RKO (cell line): Measurements from ENCODE around the gene UNC79.
"Not testable (repeated sequence)": the region's sequence is repeated elsewhere in the genome, so short reads cannot be mapped to it uniquely, and the experiment has no call there.

Experiments used
- DNase-seq: peaks from one replicate; pipeline ENCODE4 v3.0.0-alpha.2; 2016; ENCODE audit warnings: low spot score

The UNC79 gene

DNA sequence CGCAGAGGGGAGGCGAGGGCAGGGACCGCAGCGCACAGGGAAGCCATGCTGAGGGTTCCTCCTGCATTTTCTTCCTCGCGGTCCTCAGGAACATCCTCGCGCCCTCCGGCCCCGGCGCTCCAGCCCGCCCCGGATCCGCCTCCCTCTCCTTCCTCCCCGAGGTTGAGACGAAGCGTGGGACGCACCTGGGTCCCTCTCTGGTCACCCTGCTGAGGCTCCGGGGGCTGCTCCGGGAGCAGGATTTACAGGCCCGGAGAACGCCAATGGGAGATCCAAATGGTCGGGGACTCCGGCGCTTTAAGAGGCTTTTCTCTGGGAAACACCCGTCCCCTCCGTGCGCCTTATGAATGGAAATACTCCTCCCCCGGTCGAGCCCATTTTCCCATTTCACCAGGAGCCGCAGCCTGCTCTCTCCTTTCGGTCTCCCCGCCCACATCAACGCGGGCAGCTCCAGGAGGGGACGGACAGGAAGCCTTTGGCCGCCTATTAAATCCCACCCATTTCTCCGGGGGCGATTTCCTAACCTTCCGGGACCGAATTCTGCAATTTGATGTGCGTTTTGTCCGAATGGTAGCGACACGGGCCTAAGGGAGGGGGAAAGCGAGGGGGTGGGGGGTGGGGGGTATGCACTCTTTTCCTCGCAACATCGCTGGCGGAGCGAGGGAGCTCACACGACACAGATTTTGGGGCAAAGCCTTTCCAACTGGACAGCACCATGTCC lies at the start of gene UNC79:
UNC79 (plus strand) TSS at position 625 of the 721 bp plus-strand sequence; CDS start at position 716, 91 bp downstream.
- DNase-seq: no peak

- no peak for DNase-seq
These were observed 49.1 kb upstream of the UNC79 start for GRCh38 chr14:93381644-93382043.

- DNase-seq: not testable (repeated sequence)
These were observed 46.5 kb upstream of the UNC79 start for GRCh38 chr14:93384256-93384655.

GRCh38 chr14:93395231-93395630 lies 35.5 kb upstream of the UNC79 start:
- DNase-seq: no peak

GRCh38 chr14:93396456-93396855 lies 34.3 kb upstream of the UNC79 start:
- no peak for DNase-seq

DNA sequence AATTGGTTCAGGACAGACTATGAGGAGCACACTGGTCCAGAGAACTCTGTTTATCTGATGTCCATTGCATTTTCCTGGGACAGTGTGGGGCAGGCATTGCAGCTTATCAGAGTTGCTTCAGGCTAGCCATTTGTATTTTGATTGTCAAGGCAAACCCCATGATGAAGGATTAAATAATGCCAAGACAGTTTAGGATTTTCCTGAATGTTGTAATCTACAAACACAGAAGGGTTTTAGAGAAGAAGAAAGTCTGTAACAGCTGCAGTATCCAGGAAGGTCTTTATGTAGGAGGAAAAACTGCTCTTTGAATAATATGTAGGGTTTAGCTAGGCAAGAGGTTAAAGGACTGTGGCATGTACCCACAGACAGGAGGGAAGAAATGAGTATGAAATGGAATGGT lies 32.2 kb upstream of the UNC79 start:
- no peak for DNase-seq

DNA sequence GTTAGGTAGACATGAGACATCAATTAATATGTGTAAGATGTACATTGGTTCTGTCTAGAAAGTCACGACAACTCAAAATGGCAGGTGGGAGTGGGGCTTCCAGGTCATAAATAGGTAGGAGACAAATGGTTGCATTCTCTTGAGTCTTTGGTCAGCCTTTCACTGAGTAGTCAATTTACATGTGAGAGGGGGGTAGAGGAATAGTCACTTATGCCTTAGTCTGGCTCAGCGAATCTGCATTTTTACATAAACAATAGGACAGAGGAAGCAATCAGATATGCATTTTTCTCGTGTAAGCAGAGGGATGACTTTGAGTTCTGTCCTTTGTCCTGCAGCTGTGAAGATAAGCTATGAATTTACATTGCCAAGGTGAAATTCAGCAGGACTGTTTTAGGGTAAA lies 27.8 kb upstream of the UNC79 start:
- DNase-seq: no peak

GRCh38 chr14:93410021-93410420 lies 20.7 kb upstream of the UNC79 start:
- no peak for DNase-seq

GRCh38 chr14:93410893-93411292 lies 19.8 kb upstream of the UNC79 start:
- DNase-seq: no peak

DNA sequence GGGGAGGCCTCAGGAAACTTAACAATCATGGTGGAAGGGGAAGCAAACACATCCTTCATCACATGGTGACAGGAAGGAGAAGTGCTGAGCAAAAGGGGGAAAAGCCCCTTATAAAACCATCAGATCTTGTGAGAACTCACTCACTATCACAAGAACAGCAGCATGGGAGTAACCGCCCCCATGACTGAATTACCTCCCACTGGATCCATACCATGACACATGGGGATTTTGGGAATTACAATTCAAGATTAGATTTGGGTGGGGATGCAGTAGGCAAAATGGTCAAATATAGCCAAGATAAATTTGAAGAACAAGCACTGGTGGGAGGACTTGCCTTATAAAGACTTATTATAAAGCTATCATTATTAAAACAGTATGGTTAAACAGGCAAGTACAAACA lies 5.6 kb upstream of the UNC79 start:
- not testable (repeated sequence) for DNase-seq

GRCh38 chr14:93426750-93427149 lies 4.0 kb upstream of the UNC79 start:
- DNase-seq: no peak

DNA sequence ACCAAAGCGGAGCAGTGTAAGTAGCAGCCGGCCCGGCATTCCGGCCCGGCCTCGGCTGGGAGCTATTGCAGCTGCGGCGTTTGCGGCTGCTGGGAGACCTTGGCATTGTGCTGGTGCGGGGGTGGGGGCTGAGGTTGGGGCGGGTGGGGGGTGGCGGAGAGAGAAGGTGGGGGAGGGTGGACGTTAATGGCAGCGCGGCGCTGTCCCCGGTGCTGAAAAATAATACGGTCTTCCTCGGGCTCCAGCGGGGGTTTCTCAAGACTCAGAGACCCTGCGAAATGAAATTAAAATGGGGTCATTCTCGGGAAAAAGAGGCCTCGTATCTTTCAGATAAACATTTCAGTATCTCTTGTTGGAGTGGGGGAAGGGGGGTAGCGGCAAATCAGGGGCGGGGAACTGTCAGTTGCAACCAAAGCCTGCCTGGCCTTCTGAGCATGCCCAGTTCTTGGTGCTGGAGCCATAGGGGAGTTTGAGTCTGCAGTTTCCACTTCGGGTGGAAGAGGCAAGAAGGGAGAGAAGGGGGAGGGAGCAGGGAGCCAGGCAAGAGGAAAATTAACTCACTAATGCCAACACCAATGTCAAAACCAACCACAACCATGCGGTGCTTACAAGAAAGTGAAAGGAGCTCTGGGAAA lies 414 bp downstream of the UNC79 start:
- no peak for DNase-seq

- no peak for DNase-seq
These were observed 23.5 kb downstream of the UNC79 start for GRCh38 chr14:93454224-93454623.

- no peak for DNase-seq
These were observed 25.6 kb downstream of the UNC79 start for GRCh38 chr14:93456356-93456755.

DNA sequence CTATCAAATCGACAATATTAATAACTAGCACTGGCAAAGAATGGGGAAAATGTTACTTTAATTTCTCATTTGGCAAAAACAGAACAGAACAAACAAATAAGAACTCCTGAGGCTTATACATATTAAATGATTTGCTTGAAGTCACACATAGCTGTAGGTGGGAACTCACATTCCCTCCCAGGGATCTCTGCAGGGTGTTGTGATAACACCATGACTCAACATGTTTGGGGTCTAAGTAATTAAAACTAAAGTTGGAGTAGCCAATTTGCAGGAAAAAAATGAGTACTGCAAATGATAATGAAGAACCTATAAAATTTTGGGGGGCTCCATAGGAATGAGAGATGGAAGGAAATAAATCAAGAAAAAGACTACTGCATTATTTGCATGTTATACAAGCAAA lies 27.5 kb downstream of the UNC79 start:
- no peak for DNase-seq

- DNase-seq: no peak
These were observed 31.7 kb downstream of the UNC79 start for GRCh38 chr14:93462479-93462878.

- DNase-seq: no peak
These were observed 33.5 kb downstream of the UNC79 start for GRCh38 chr14:93464271-93464670.

DNA sequence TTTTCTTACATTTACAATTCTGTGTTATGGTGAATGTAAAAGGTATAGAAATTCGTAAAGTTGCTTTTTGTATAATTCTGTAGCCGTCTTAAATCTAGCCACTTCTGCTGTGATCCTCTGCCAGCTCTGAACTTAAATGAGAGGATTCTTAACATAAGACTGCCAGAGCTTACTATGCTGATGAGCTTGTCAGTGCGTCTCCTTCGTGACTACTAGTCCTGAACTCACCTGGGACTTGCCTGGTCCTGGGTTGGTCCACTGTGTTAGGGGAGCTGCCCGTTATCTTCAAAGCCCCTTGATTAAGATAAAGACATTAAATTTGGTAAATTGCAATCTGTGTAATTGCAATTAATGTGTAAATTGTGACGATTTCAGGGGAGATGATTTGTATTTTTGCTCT lies 44.7 kb downstream of the UNC79 start:
- no peak for DNase-seq

DNA sequence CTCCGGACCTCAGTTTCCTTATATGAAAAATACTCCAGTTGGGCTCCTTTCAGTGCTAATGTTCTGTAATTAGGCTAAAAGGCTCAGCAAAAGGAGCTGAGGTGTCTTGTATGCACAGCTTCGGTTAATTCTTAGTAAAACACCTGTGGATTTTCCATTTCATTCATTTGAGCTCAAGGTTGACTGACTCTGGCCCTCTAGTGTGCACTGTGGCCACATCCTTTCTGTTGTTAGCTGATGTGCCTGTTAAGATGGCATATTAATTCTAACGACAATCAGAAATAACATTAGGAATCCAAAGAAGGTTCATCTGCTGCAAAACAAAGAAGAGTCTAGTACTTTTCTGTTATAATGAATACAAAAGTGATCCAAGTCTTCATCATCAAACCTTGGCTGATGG lies 45.6 kb downstream of the UNC79 start:
- no peak for DNase-seq

DNA sequence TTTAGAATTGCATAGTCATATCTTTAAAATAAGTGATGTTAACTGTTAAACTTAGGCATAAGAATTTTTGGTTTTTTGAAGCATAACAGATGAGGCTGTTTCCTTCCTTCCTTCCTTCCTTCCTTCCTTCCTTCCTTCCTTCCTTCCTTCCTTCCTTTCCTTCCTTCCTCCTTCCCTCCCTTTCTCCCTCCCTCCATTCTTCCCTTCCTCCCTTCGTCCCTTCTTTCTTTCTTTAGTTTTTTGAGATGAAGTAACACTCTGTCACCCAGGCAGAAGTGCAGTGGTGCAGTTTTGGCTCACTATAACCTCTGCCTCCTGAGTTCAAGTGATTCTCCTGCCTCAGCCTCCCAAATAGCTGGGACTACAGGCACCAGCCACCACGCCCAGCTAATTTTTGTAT lies 48.3 kb downstream of the UNC79 start:
- DNase-seq: not testable (repeated sequence)

DNA sequence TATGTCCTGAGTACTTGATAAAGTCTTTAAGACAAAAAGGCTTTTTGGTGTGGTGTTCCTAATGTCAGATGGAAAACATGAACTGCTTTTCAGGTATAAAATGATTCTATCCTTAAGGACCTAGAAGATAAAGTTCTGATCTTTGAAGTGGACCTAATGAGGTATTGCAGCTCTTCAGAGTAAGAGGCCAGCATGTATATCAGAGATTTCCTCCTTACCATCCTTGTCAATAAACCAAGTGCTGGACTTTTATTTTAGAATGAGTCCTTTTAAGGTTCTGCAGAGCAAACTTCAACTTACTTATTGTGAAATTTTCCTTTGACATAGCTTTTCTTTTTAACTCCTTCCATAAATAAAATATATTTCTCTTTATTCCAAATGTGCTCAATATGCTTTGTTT lies 50.1 kb downstream of the UNC79 start:
- peak; percentile 3 for DNase-seq

- DNase-seq: no peak
These were observed 51.0 kb downstream of the UNC79 start for GRCh38 chr14:93481758-93482157.

DNA sequence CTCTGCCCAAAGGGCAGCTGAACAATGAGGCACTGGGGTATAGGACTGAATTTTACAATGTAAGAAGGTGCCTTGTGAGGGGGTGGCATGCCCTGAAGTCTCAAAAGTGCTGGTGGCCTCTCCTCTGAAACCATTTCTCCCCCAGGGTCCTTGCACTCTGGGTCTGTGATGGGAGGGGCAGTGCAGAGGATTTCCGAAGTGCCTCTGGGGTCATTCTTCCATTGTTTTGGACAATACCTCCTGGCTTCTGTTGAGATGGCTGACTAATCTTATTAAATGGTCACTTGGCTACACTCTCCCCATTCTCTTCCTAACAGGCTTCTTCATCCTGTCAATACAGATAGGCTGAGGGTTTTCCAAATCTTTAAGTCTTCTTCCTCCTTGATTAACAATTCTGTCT lies 59.3 kb downstream of the UNC79 start:
- DNase-seq: no peak

GRCh38 chr14:93493054-93493453 lies 62.3 kb downstream of the UNC79 start:
- DNase-seq: no peak
